Smooth muscle cell (in vitro differentiated cells): ENCODE data around the gene KLHL1. TPM values are rescaled to one million over a fixed set of nuclear protein-coding genes. Genes with fewer than 3 reads are reported as not detected.

Experiments used
- DNase-seq: peaks from one replicate; lab custom pipeline; 2025; ENCODE audit not compliant: unreplicated experiment; lab: John Stamatoyannopoulos, UW
- H2AFZ ChIP-seq: fragments of 200-600 bp; sonication (generic); 2 replicates; pipeline ENCODE4 v1.6.0; 2016; ENCODE audit warnings: antibody characterized with exemption, low read depth, mild to moderate bottlenecking
- H3F3A ChIP-seq: fragments of 200-600 bp; sonication (generic); 2 replicates; pipeline ENCODE4 v1.6.0; 2017; ENCODE audit warnings: antibody characterized with exemption, low read depth
- H3K27ac ChIP-seq: fragments of 200-600 bp; sonication (generic); 2 replicates; pipeline ENCODE4 v1.5.1; 2016; ENCODE audit warnings: low read depth, mild to moderate bottlenecking
- H3K27me3 ChIP-seq: fragments of 200-600 bp; sonication (generic); 2 replicates; pipeline ENCODE4 v1.6.1; 2016; ENCODE audit warnings: low read depth, mild to moderate bottlenecking
- H3K36me3 ChIP-seq: fragments of 200-600 bp; sonication (generic); 2 replicates; pipeline ENCODE4 v1.5.1; 2016; ENCODE audit warnings: low read depth
- H3K4me1 ChIP-seq: fragments of 200-600 bp; sonication (generic); 2 replicates; pipeline ENCODE4 v1.5.1; 2016; ENCODE audit warnings: low read depth
- H3K4me2 ChIP-seq: fragments of 200-600 bp; sonication (generic); 2 replicates; pipeline ENCODE4 v1.6.0; 2016; ENCODE audit warnings: mild to moderate bottlenecking
- H3K4me3 ChIP-seq: fragments of 200-600 bp; sonication (generic); 2 replicates; pipeline ENCODE4 v1.5.1; 2016; ENCODE audit warnings: mild to moderate bottlenecking
- H3K79me2 ChIP-seq: fragments of 200-600 bp; sonication (generic); 2 replicates; pipeline ENCODE4 v1.6.0; 2016; ENCODE audit warnings: low read depth, mild to moderate bottlenecking
- H3K9ac ChIP-seq: fragments of 200-600 bp; sonication (generic); 2 replicates; pipeline ENCODE4 v1.6.0; 2016; ENCODE audit warnings: low read depth
- H3K9me3 ChIP-seq: fragments of 200-600 bp; sonication (generic); replicated peaks from 2 replicates; pipeline ENCODE4 v1.5.1; 2016; ENCODE audit warnings: low read depth
- H4K20me1 ChIP-seq: fragments of 200-600 bp; sonication (generic); 2 replicates; pipeline ENCODE4 v1.6.0; 2016; ENCODE audit warnings: low read depth
- CTCF ChIP-seq: fragments of 200-600 bp; sonication (generic); IDR thresholded peaks from 2 replicates; pipeline ENCODE4 v1.5.1; 2017; ENCODE audit warnings: borderline replicate concordance, mild to moderate bottlenecking, antibody characterized with exemption; ENCODE audit not compliant: insufficient read depth, poor library complexity, severe bottlenecking
- WGBS: methylation state at CpG from one replicate; pipeline ENCODE4 v1.1.7; 2016; ENCODE audit warnings: low lambda C conversion rate; 5-methylcytosine and 5-hydroxymethylcytosine counted together
- polyA plus RNA-seq: library from polyadenylated mRNA; unstranded; fragments of >200 nt; fragmentation: Nextera tagmentation; extraction: Ambion mirVana; gene quantifications from 2 replicates; pipeline ENCODE4 v1.2.1, GENCODE V29; 2016
- total RNA-seq: library from RNA; depleted of rRNA; stranded (reverse); fragments of >200 nt; gene quantifications from 2 replicates; pipeline ENCODE4 v1.2.3, GENCODE V29; 2014

KLHL1 gene
- total and polyA plus RNA-seq, 2 experiments from 2014 or later, result not detected

GRCh38 chr13:70117338-70117905 lies 9.2 kb upstream of the KLHL1 start:
- no peaks in the 10 kb centered on the region for H3F3A ChIP-seq
- no peak overlapping the region for H2AFZ ChIP-seq
- WGBS, result 61% methylated on average over 2 of the region's 2 CpGs
- no peak overlapping the region for H3K9ac ChIP-seq
- H3K79me2 ChIP-seq, result no peaks in the 10 kb centered on the region
- no peak overlapping the region for H3K4me2 ChIP-seq
- no peak overlapping the region for H3K4me3 ChIP-seq
- H3K27me3 ChIP-seq, result peaks cover 12% of the 10 kb centered on the region
- no peaks in the 10 kb centered on the region for H4K20me1 ChIP-seq
- H3K36me3 ChIP-seq, result no peaks in the 10 kb centered on the region
- no peak for TF ChIP-seq CTCF
- DNase-seq, result no peak
- H3K27ac ChIP-seq, result no peak overlapping the region
- no peaks in the 10 kb centered on the region for H3K9me3 ChIP-seq
- H3K4me1 ChIP-seq, result no peaks in the 10 kb centered on the region

GRCh38 chr13:70107498-70108281 lies 562 bp downstream of the KLHL1 start, which contains the start of gene ATXN8OS:
TSS of gene ATXN8OS (plus strand) at chr13:70107826.
- no peak for TF ChIP-seq CTCF
- Histone ChIP-seq H2AFZ (no peak within 1 kb of the TSS), H3K27me3 (peaks cover 89% of the 10 kb centered on the region), H3K36me3 (no peaks in the 10 kb centered on the region), H3K4me3 (peak within 1 kb of the TSS; percentile 23), H3K4me1 (peaks cover 6% of the 10 kb centered on the region), H3K9me3 (no peaks in the 10 kb centered on the region), H3K79me2 (no peaks in the 10 kb centered on the region), H3K27ac (no peak within 1 kb of the TSS), H4K20me1 (no peaks in the 10 kb centered on the region), H3F3A (no peaks in the 10 kb centered on the region), H3K4me2 (no peak within 1 kb of the TSS), H3K9ac (no peak within 1 kb of the TSS)
- WGBS, result 10% methylated on average over 52 of the region's 53 CpGs
- DNase-seq, result no peak

GRCh38 chr13:70107125-70107497 lies 1.1 kb downstream of the KLHL1 start:
- no peaks in the 10 kb centered on the region for H3K79me2 ChIP-seq
- H3K4me2 ChIP-seq, result no peak overlapping the region
- no peak overlapping the region for H3K9ac ChIP-seq
- 34% methylated on average over 9 of the region's 9 CpGs for WGBS
- H3K4me1 ChIP-seq, result peaks cover 6% of the 10 kb centered on the region
- no peak for DNase-seq
- peaks cover 92% of the 10 kb centered on the region for H3K27me3 ChIP-seq
- H3F3A ChIP-seq, result no peaks in the 10 kb centered on the region
- H4K20me1 ChIP-seq, result no peaks in the 10 kb centered on the region
- no peak overlapping the region for H2AFZ ChIP-seq
- H3K9me3 ChIP-seq, result no peaks in the 10 kb centered on the region
- no peak overlapping the region for H3K27ac ChIP-seq
- H3K4me3 ChIP-seq, result no peak overlapping the region
- no peaks in the 10 kb centered on the region for H3K36me3 ChIP-seq
- no peak for TF ChIP-seq CTCF

- H3K4me3 ChIP-seq, result no peak overlapping the region
- H3K4me1 ChIP-seq, result peaks cover 6% of the 10 kb centered on the region
- H2AFZ ChIP-seq, result no peak overlapping the region
- no peak for DNase-seq
- no peak overlapping the region for H3K4me2 ChIP-seq
- H3K9ac ChIP-seq, result no peak overlapping the region
- no peaks in the 10 kb centered on the region for H4K20me1 ChIP-seq
- no peaks in the 10 kb centered on the region for H3F3A ChIP-seq
- H3K9me3 ChIP-seq, result no peaks in the 10 kb centered on the region
- no peaks in the 10 kb centered on the region for H3K36me3 ChIP-seq
- peaks cover 68% of the 10 kb centered on the region for H3K27me3 ChIP-seq
- TF ChIP-seq CTCF, result no peak
- H3K27ac ChIP-seq, result no peak overlapping the region
- no peaks in the 10 kb centered on the region for H3K79me2 ChIP-seq
Observed at GRCh38 chr13:70104481-70104880, 3.8 kb downstream of the KLHL1 start.
